Type B pancreatic cell (in vitro differentiated cells): ENCODE measurements around the gene IL2RA. TPM values are rescaled to one million over a fixed set of nuclear protein-coding genes. Genes with fewer than 3 reads are reported as not detected.

Source experiments
- DNase-seq: peaks from one replicate; pipeline ENCODE4 v3.0.0; 2021; ENCODE audit warnings: mixed read lengths; ENCODE audit not compliant: unreplicated experiment; ENCODE audit errors: extremely low spot score
- H3K27ac Mint-ChIP-seq: 2 replicates; pipeline ENCODE4 v1.8.0; 2021; ENCODE audit warnings: mild to moderate bottlenecking, mixed read lengths
- H3K27me3 Mint-ChIP-seq: 2 replicates; pipeline ENCODE4 v1.8.0; 2021; ENCODE audit warnings: mixed read lengths
- H3K36me3 Mint-ChIP-seq: 2 replicates; pipeline ENCODE4 v1.8.0; 2021; ENCODE audit warnings: mixed read lengths
- H3K4me1 Mint-ChIP-seq: one replicate; pipeline ENCODE4 v1.8.0; 2021; ENCODE audit warnings: mixed read lengths; ENCODE audit not compliant: unreplicated experiment
- H3K4me3 Mint-ChIP-seq: 2 replicates; pipeline ENCODE4 v1.8.0; 2021; ENCODE audit warnings: mild to moderate bottlenecking, mixed read lengths
- H3K9me3 Mint-ChIP-seq: 2 replicates; pipeline ENCODE4 v1.8.0; 2021; ENCODE audit warnings: mixed read lengths
- total RNA-seq: library from RNA; stranded (reverse); gene quantifications from 2 replicates; pipeline ENCODE4 v1.2.1, GENCODE V29; 2021; ENCODE audit warnings: low replicate concordance
- TF ChIP-seq, protein P1 (sequence below): fragments of 200-600 bp; sonication (generic); conservative IDR thresholded peaks from 2 replicates; pipeline ENCODE4 v1.5.0; 2021; ENCODE audit warnings: antibody characterized with exemption, mild to moderate bottlenecking

The IL2RA gene
- total RNA-seq, 1 donor from 2014 or later = not detected

GRCh38 chr10:6023661-6024333 is 38.4 kb downstream of the IL2RA start:
- peak; percentile 25 for DNase-seq
- H3K4me1 Mint-ChIP-seq = no peaks in the 10 kb centered on the region
- no peak overlapping the region for H3K4me3 Mint-ChIP-seq

GRCh38 chr10:6022660-6023059 is 39.5 kb downstream of the IL2RA start:
- no peak for DNase-seq
- peaks cover 4% of the 10 kb centered on the region for H3K9me3 Mint-ChIP-seq
- no peak overlapping the region for H3K27ac Mint-ChIP-seq
- H3K4me3 Mint-ChIP-seq = no peak overlapping the region
- no peaks in the 10 kb centered on the region for H3K36me3 Mint-ChIP-seq
- H3K27me3 Mint-ChIP-seq = peaks cover 22% of the 10 kb centered on the region
- H3K4me1 Mint-ChIP-seq = no peaks in the 10 kb centered on the region
- TF ChIP-seq, protein P1, sequence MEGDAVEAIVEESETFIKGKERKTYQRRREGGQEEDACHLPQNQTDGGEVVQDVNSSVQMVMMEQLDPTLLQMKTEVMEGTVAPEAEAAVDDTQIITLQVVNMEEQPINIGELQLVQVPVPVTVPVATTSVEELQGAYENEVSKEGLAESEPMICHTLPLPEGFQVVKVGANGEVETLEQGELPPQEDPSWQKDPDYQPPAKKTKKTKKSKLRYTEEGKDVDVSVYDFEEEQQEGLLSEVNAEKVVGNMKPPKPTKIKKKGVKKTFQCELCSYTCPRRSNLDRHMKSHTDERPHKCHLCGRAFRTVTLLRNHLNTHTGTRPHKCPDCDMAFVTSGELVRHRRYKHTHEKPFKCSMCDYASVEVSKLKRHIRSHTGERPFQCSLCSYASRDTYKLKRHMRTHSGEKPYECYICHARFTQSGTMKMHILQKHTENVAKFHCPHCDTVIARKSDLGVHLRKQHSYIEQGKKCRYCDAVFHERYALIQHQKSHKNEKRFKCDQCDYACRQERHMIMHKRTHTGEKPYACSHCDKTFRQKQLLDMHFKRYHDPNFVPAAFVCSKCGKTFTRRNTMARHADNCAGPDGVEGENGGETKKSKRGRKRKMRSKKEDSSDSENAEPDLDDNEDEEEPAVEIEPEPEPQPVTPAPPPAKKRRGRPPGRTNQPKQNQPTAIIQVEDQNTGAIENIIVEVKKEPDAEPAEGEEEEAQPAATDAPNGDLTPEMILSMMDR = no peak

More at GRCh38 chr10:6023661-6024333, 38.4 kb downstream of the IL2RA start:
- Mint-ChIP-seq H3K27me3 (peaks cover 25% of the 10 kb centered on the region), H3K27ac (no peak overlapping the region), H3K9me3 (peaks cover 4% of the 10 kb centered on the region), H3K36me3 (no peaks in the 10 kb centered on the region)
- TF ChIP-seq, protein P1 = no peak

GRCh38 chr10:6020826-6021225 is 41.3 kb downstream of the IL2RA start:
- TF ChIP-seq, protein P1 = no peak
- no peak for DNase-seq
- no peak overlapping the region for H3K4me3 Mint-ChIP-seq
- no peak overlapping the region for H3K27ac Mint-ChIP-seq
- H3K4me1 Mint-ChIP-seq = peaks cover 5% of the 10 kb centered on the region
- no peaks in the 10 kb centered on the region for H3K36me3 Mint-ChIP-seq
- H3K27me3 Mint-ChIP-seq = peaks cover 20% of the 10 kb centered on the region
- peaks cover 4% of the 10 kb centered on the region for H3K9me3 Mint-ChIP-seq

- Mint-ChIP-seq H3K4me3 (no peak overlapping the region), H3K4me1 (peaks cover 7% of the 10 kb centered on the region), H3K27me3 (peaks cover 24% of the 10 kb centered on the region), H3K9me3 (peaks cover 4% of the 10 kb centered on the region), H3K36me3 (no peaks in the 10 kb centered on the region), H3K27ac (no peak overlapping the region)
- TF ChIP-seq, protein P1 = no peak
- DNase-seq = peak; percentile 50
Observed at GRCh38 chr10:6019796-6020195, 42.4 kb downstream of the IL2RA start.

- DNase-seq = no peak
- no peak overlapping the region for H3K27ac Mint-ChIP-seq
- TF ChIP-seq, protein P1 = no peak
- H3K27me3 Mint-ChIP-seq = peaks cover 25% of the 10 kb centered on the region
- H3K4me1 Mint-ChIP-seq = peaks cover 7% of the 10 kb centered on the region
- H3K9me3 Mint-ChIP-seq = peaks cover 4% of the 10 kb centered on the region
- H3K4me3 Mint-ChIP-seq = no peak overlapping the region
- H3K36me3 Mint-ChIP-seq = no peaks in the 10 kb centered on the region
Observed at GRCh38 chr10:6019010-6019782, 43.0 kb downstream of the IL2RA start.
